ENCODE data around the gene WNT2. TPM values are rescaled to one million over a fixed set of nuclear protein-coding genes. Genes with fewer than 3 reads are reported as not detected.

The WNT2 gene
- total and polyA plus RNA-seq, 10 of the 15 experiments (the other 5 are each of a cell fraction or from before 2014, with no cell fraction given) = 0.07 to 0.34 (median 0.19) TPM

DNA sequence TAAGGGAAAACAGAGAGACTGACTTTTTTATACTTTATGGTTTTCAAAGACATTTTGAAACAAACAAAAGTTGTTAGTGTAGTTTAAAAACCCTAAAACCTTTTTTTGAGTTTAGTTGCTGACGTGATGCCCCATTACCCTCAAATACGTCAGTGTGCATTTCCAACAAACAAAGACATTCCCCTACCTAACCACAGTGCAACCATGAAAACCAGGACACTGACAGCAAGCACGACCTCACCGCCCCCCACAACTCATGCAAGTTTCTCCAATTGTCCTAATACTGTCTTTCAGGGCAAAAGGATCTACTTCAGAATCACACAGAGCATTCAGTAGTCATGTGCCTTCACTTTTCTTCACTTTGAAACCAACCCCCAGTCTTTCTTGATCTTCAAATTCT lies 75.0 kb downstream of the WNT2 start:
- H3K9ac ChIP-seq (ENCODE audit: control insufficient read depth, insufficient read depth, low read length) = no peak overlapping the region
- RAD21 ChIA-PET (ENCODE audit: unreplicated experiment) = interaction anchor here (0.9 kb wide), 1 partner anchor 17 kb away, joined by 3 read pairs; no protein-coding TSS in a partner anchor
- FAIRE-seq (no peak), ATAC-seq (peak; percentile 11; the same call in 1 of the 3 replicates), DNase-seq (ENCODE audit: low read depth, low spot score) (no peak)
- no peaks in the 10 kb centered on the region for H3K36me3 ChIP-seq (ENCODE audit: control insufficient read depth in 2 of 2, insufficient read depth in 2 of 2, low read length in 1 of 2)
- in situ Hi-C loops (cut with MboI) (no loop called here), intact Hi-C loops (cut with micrococcal nuclease; ENCODE audit: unreplicated experiment) (no loop called here)
- H3K27me3 ChIP-seq (replicated peaks in 1 of 2; ENCODE audit: control insufficient read depth in 2 of 2, insufficient read depth in 2 of 2, low read length in 1 of 2) = no peaks in the 10 kb centered on the region
- no peaks in the 10 kb centered on the region for H3K79me2 ChIP-seq (ENCODE audit: control insufficient read depth, insufficient read depth, low read length)
- H3K4me3 ChIP-seq = no peak overlapping the region
- SMC1A ChIA-PET (ENCODE audit: uncharacterized antibody, unreplicated experiment) = interaction anchor here (1.0 to 1.4 kb wide), 3 partner anchors 10 to 19 kb away, joined by 3 to 6 read pairs (median 4); no protein-coding TSS in a partner anchor
- POLR2A ChIA-PET = no interaction called here
- WGBS (ENCODE audit: insufficient coverage, insufficient replicate concordance, low lambda C conversion rate, missing lambda C conversion rate) = 0% methylated on average over 4 of the region's 4 CpGs
- no peaks in the 10 kb centered on the region for H4K20me1 ChIP-seq (ENCODE audit: control insufficient read depth, insufficient read depth)
- no TSS peak for BruUV-seq (replicated peaks)
- peaks cover 4% of the 10 kb centered on the region for H3K4me1 ChIP-seq (ENCODE audit: control insufficient read depth, insufficient read depth, low read length)
- CTCF ChIA-PET = no interaction called here
- no peak overlapping the region for H2AFZ ChIP-seq (ENCODE audit: control insufficient read depth, low read depth, low read length)
- peaks cover 2% of the 10 kb centered on the region; the same call in 2 of the 3 replicates for H3K9me3 ChIP-seq (replicated peaks; ENCODE audit: control insufficient read depth, insufficient read depth, low read length)
- H3K27ac ChIP-seq (ENCODE audit: control insufficient read depth, insufficient read depth) = no peak overlapping the region
- no peak overlapping the region for H3K4me2 ChIP-seq (ENCODE audit: control insufficient read depth, insufficient read depth)
- TF ChIP-seq IKZF1 (conservative IDR thresholded peaks at IDR 0.05) = no peak
- no peak for TF ChIP-seq SMAD5 (IDR thresholded peaks at IDR 0.05; ENCODE audit: low read depth)
- peak; percentile 62; the same call in 1 of the 2 replicates for TF ChIP-seq NFIC (IDR thresholded peaks at IDR 0.05; ENCODE audit: low read depth, low read length)
- TF ChIP-seq ASH2L (IDR thresholded peaks at IDR 0.05; ENCODE audit: borderline replicate concordance, low read depth) = no peak
- TF ChIP-seq ZNF274 (IDR thresholded peaks at IDR 0.05; ENCODE audit: insufficient read depth, insufficient read length) = no peak
- TF ChIP-seq, protein P1, sequence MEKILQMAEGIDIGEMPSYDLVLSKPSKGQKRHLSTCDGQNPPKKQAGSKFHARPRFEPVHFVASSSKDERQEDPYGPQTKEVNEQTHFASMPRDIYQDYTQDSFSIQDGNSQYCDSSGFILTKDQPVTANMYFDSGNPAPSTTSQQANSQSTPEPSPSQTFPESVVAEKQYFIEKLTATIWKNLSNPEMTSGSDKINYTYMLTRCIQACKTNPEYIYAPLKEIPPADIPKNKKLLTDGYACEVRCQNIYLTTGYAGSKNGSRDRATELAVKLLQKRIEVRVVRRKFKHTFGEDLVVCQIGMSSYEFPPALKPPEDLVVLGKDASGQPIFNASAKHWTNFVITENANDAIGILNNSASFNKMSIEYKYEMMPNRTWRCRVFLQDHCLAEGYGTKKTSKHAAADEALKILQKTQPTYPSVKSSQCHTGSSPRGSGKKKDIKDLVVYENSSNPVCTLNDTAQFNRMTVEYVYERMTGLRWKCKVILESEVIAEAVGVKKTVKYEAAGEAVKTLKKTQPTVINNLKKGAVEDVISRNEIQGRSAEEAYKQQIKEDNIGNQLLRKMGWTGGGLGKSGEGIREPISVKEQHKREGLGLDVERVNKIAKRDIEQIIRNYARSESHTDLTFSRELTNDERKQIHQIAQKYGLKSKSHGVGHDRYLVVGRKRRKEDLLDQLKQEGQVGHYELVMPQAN (conservative IDR thresholded peaks at IDR 0.05) = no peak
- TF ChIP-seq MEF2A (IDR thresholded peaks at IDR 0.05; ENCODE audit: insufficient read depth, low read depth, low read length) = 0 out of 2 replicates have a peak, but pooled peaks have one; percentile 12
- no peak for TF ChIP-seq TARDBP (IDR thresholded peaks at IDR 0.05; ENCODE audit: borderline replicate concordance)
- no peak for TF ChIP-seq BCL11A (IDR thresholded peaks at IDR 0.05; ENCODE audit: low read depth, low read length)
- TF ChIP-seq, protein P2, sequence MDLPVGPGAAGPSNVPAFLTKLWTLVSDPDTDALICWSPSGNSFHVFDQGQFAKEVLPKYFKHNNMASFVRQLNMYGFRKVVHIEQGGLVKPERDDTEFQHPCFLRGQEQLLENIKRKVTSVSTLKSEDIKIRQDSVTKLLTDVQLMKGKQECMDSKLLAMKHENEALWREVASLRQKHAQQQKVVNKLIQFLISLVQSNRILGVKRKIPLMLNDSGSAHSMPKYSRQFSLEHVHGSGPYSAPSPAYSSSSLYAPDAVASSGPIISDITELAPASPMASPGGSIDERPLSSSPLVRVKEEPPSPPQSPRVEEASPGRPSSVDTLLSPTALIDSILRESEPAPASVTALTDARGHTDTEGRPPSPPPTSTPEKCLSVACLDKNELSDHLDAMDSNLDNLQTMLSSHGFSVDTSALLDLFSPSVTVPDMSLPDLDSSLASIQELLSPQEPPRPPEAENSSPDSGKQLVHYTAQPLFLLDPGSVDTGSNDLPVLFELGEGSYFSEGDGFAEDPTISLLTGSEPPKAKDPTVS (IDR thresholded peaks at IDR 0.05; ENCODE audit: low read depth, low read length) = no peak
- TF ChIP-seq, protein P3, sequence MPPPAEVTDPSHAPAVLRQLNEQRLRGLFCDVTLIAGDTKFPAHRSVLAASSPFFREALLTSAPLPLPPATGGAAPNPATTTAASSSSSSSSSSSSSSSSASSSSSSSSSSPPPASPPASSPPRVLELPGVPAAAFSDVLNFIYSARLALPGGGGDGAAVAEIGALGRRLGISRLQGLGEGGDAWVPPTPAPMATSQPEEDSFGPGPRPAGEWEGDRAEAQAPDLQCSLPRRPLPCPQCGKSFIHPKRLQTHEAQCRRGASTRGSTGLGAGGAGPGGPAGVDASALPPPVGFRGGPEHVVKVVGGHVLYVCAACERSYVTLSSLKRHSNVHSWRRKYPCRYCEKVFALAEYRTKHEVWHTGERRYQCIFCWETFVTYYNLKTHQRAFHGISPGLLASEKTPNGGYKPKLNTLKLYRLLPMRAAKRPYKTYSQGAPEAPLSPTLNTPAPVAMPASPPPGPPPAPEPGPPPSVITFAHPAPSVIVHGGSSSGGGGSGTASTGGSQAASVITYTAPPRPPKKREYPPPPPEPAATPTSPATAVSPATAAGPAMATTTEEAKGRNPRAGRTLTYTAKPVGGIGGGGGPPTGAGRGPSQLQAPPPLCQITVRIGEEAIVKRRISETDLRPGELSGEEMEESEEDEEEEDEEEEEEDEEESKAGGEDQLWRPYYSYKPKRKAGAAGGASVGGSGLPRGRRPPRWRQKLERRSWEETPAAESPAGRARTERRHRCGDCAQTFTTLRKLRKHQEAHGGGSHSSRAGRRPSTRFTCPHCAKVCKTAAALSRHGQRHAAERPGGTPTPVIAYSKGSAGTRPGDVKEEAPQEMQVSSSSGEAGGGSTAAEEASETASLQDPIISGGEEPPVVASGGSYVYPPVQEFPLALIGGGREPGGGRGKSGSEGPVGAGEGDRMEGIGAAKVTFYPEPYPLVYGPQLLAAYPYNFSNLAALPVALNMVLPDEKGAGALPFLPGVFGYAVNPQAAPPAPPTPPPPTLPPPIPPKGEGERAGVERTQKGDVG (CRISPR knock-in tag; IDR thresholded peaks at IDR 0.05) = no peak
- TF ChIP-seq CBFB (IDR thresholded peaks at IDR 0.05; ENCODE audit: low read depth) = peak; percentile 59; the same call in 1 of the 2 replicates
- TF ChIP-seq CREB1 (IDR thresholded peaks at IDR 0.05; ENCODE audit: low read depth) = peak; percentile 73; the same call in 1 of the 2 replicates
- TF ChIP-seq RUNX3 (IDR thresholded peaks at IDR 0.05; ENCODE audit: low read length) = peak; percentile 84
- peak in 1 of 2 experiments; percentile 15; a peak in 2 of 4 replicates for TF ChIP-seq IKZF2 (IDR thresholded peaks at IDR 0.05)
- TF ChIP-seq, protein P4, sequence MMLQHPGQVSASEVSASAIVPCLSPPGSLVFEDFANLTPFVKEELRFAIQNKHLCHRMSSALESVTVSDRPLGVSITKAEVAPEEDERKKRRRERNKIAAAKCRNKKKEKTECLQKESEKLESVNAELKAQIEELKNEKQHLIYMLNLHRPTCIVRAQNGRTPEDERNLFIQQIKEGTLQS (IDR thresholded peaks at IDR 0.05; ENCODE audit: borderline replicate concordance, extremely low read depth, low read depth, low read length) = no peak
- TF ChIP-seq LARP7 (IDR thresholded peaks at IDR 0.05) = no peak
- TF ChIP-seq CREM (IDR thresholded peaks at IDR 0.05; ENCODE audit: low read depth) = peak; percentile 58; the same call in 1 of the 2 replicates

Data from GM12878 (cell line).